Esophagus squamous epithelium (tissue), 5 donors: ENCODE results near the gene FCHSD2. TPM values are rescaled to one million over a fixed set of nuclear protein-coding genes. Genes with fewer than 3 reads are reported as not detected.
A peak's percentile ranks its signal among the peaks of the same experiment; 100 is the strongest.

Experiments
- DNase-seq: peaks from one replicate; lab custom pipeline; 2025; lab: John Stamatoyannopoulos, UW
- H3K27ac ChIP-seq, 4 donors: fragments of 200-600 bp; sonication (generic); one replicate each; pipeline ENCODE4 v1.5.1; 2016 to 2019; ENCODE audit warnings: mild to moderate bottlenecking in 1 of 4
- H3K27me3 ChIP-seq, 4 donors: fragments of 200-600 bp; sonication (generic); 1 replicate in 3 of 4; 2 replicates in 1 of 4; pipeline versions ENCODE4 v1.5.1 to v1.6.0; 2017 to 2021; ENCODE audit warnings: antibody characterized with exemption in 1 of 4
- H3K36me3 ChIP-seq, 3 donors: fragments of 200-600 bp; sonication (generic); one replicate each; pipeline ENCODE4 v1.5.1; 2016 to 2019
- H3K4me1 ChIP-seq, 3 donors: fragments of 200-600 bp; sonication (generic); one replicate each; pipeline ENCODE4 v1.5.1; 2017 to 2019
- H3K4me3 ChIP-seq, 4 donors: fragments of 200-600 bp; sonication (generic); 1 replicate in 3 of 4; 2 replicates in 1 of 4; pipeline ENCODE4 v1.5.1; 2016 to 2019; ENCODE audit warnings: mild to moderate bottlenecking in 2 of 4, moderate library complexity in 1 of 4
- H3K9me3 ChIP-seq, 3 donors: fragments of 200-600 bp; sonication (generic); one replicate each; pipeline ENCODE4 v1.5.1; 2016 to 2019
- POLR2A ChIP-seq, 4 donors: fragments of 450-650 bp; IDR thresholded peaks; one replicate each; pipeline ENCODE4 v1.6.1; 2017; ENCODE audit warnings: antibody characterized with exemption in 4 of 4, mild to moderate bottlenecking in 4 of 4, moderate library complexity in 3 of 4
- WGBS, 2 donors: methylation state at CpG; one replicate each; pipeline ENCODE4 v1.1.5; 2018; 5-methylcytosine and 5-hydroxymethylcytosine counted together
- intact Hi-C: fragments of 100-400 bp; cut with DNase I; formaldehyde crosslinking; loops from one replicate; pipeline ENCODE4 v1.15.0; 2022
- total RNA-seq, 4 donors: library from RNA; depleted of rRNA; stranded (reverse); fragments of >200 nt; gene quantifications; one replicate each; pipeline ENCODE4 v1.1.0, GENCODE V29; 2016
- TF ChIP-seq, protein P1 (sequence below), 6 experiments: fragments of 450-650 bp in 4 of 6; fragments of 200-600 bp in 2 of 6; sonication (generic) in 2 of 6; IDR thresholded peaks; one replicate each; pipeline ENCODE4 v1.5.1; 2016 to 2019; ENCODE audit warnings: antibody characterized with exemption in 6 of 6, mild to moderate bottlenecking in 4 of 6, moderate library complexity in 4 of 6
- donor health status: DM: yes; HTN: yes; CAD: no.

FCHSD2 gene
- total RNA-seq, 4 donors from 2014 or later, result 4.1 to 12.8 (median 6.8) TPM

DNA sequence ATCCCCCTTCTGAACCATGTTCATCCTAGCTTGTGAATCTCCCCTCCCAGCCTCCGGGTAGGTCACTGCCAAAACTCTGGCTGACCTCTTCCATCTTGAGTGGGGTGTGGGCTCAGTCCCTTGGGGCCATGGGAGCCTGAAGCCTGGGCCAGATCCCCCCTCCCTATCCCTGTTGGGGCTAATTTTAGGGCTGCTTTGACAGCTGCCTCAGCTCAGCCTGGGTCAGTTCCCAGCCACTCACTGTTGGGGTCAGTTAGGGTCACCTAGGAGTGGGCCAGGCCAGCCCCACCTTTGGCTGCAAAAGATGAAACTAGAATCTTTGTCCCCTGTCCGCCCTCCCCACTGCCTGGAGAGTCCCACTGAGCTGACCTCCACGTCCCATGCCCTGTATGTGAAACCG is 46.2 kb upstream of the FCHSD2 start:
- Histone ChIP-seq H3K27ac (peak overlapping the region; percentile 55 to 89 (median 64)), H3K27me3 (no peaks in the 10 kb centered on the region), H3K36me3 (no peaks in the 10 kb centered on the region), H3K4me1 (peaks cover 42 to 83% (median 51%) of the 10 kb centered on the region in 3 donors), H3K9me3 (no peaks in the 10 kb centered on the region), H3K4me3 (no peak overlapping the region)
- no peak for TF ChIP-seq POLR2A (IDR thresholded peaks at IDR 0.05)
- TF ChIP-seq, protein P1, sequence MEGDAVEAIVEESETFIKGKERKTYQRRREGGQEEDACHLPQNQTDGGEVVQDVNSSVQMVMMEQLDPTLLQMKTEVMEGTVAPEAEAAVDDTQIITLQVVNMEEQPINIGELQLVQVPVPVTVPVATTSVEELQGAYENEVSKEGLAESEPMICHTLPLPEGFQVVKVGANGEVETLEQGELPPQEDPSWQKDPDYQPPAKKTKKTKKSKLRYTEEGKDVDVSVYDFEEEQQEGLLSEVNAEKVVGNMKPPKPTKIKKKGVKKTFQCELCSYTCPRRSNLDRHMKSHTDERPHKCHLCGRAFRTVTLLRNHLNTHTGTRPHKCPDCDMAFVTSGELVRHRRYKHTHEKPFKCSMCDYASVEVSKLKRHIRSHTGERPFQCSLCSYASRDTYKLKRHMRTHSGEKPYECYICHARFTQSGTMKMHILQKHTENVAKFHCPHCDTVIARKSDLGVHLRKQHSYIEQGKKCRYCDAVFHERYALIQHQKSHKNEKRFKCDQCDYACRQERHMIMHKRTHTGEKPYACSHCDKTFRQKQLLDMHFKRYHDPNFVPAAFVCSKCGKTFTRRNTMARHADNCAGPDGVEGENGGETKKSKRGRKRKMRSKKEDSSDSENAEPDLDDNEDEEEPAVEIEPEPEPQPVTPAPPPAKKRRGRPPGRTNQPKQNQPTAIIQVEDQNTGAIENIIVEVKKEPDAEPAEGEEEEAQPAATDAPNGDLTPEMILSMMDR (IDR thresholded peaks at IDR 0.05), result no peak
- 47 to 96% methylated on average over 2 to 3 of the region's 4 CpGs for WGBS, 2 donors
- intact Hi-C loops, result loop anchor here (5.0 kb wide), 2 partner anchors 39 to 104 kb away; no protein-coding TSS in a partner anchor
- DNase-seq, result no peak

DNA sequence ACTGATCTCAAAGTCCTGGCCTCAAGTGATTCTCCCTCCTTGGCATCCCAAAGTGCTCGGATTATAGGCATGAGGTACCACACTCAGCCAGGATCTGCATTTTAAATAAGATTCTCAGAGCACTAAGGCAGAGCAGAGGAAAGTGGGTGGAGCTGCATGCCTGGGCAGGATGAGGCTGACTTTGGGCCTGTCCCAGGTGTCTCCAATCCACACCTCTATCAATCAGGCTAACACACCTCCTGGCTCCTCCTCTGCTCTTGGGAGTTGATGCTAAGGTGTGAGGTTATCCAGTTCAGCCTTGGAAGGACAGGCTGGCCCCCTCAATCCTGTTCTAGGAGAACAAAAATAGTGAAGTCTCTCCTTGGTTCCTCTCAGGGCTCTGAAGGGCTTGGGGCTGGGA is 45.7 kb upstream of the FCHSD2 start:
- no peak for TF ChIP-seq POLR2A (IDR thresholded peaks at IDR 0.05)
- TF ChIP-seq, protein P1 (IDR thresholded peaks at IDR 0.05), result no peak
- Histone ChIP-seq H3K9me3 (no peaks in the 10 kb centered on the region), H3K36me3 (no peaks in the 10 kb centered on the region), H3K27me3 (no peaks in the 10 kb centered on the region), H3K4me3 (no peak overlapping the region), H3K27ac (peak overlapping the region; percentile 55 to 89 (median 78)), H3K4me1 (peaks cover 38 to 81% (median 46%) of the 10 kb centered on the region in 3 donors)
- intact Hi-C loops, result loop anchor here (5.0 kb wide), 2 partner anchors 39 to 104 kb away; no protein-coding TSS in a partner anchor
- WGBS, 2 donors, result 56 to 83% methylated on average over 1 of the region's 1 CpG
- no peak for DNase-seq

DNA sequence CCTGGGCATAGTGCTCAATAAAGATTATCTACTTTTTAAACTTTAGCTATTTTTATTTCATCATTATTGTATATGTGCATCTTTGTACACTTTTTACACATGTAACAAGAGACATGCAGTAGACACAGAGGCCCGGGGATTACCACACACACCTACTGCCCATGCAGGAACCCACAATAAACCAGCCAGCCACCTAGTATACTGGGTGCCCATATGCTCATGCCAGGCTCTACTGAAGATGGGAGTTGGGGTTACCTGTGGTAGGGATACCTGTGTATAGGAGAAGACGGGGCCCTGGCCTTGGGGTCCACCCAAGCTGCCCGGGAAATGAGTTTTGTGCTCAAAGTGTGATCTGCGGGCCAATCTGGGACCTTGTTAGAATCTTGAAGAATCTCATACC is 44.8 kb upstream of the FCHSD2 start:
- no peak for DNase-seq
- intact Hi-C loops, result loop anchor here (5.0 kb wide), 2 partner anchors 40 to 105 kb away; no protein-coding TSS in a partner anchor
- TF ChIP-seq POLR2A (IDR thresholded peaks at IDR 0.05), result no peak
- H3K9me3 ChIP-seq, result no peaks in the 10 kb centered on the region
- peaks cover 33 to 76% (median 42%) of the 10 kb centered on the region in 3 donors for H3K4me1 ChIP-seq
- no peaks in the 10 kb centered on the region for H3K36me3 ChIP-seq
- no peaks in the 10 kb centered on the region for H3K27me3 ChIP-seq
- no peak overlapping the region for H3K4me3 ChIP-seq
- WGBS, 2 donors, result 36 to 55% methylated on average over 4 of the region's 4 CpGs
- peak overlapping the region; percentile 74 to 89 (median 82) for H3K27ac ChIP-seq

DNA sequence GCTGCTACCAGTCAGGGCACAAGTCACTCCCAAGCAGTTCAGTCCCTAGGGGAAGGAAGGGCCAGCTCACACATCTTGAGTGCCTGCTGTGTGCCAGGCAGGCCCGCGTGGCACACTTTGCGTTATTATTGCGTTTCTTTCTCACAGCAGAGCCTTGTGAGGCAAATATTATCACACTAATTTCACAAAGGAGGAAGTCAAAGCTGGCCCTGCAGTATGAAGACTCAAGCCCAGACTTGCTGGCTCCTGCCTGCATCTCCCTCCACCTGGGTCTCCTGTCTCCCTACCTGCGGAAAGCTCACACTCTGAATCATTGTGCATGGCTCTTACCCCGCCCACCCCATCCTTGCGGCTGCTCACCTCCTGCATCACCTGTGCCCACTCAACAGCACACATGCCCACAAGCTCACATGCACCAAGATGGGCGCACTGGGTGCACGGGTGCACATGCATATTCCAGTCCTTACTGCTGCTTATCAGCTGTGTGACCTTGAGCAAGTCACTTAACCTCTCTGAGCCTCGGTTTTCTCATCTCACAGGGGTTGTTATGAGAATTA is 44.3 kb upstream of the FCHSD2 start:
- peak overlapping the region; percentile 74 to 89 (median 82) for H3K27ac ChIP-seq
- H3K4me1 ChIP-seq, result peaks cover 31 to 72% (median 39%) of the 10 kb centered on the region in 3 donors
- intact Hi-C loops, result loop anchor here (5.0 kb wide), 2 partner anchors 41 to 106 kb away; no protein-coding TSS in a partner anchor
- H3K36me3 ChIP-seq, result no peaks in the 10 kb centered on the region
- H3K27me3 ChIP-seq, result no peaks in the 10 kb centered on the region
- 52 to 57% methylated on average over 9 to 10 of the region's 10 CpGs for WGBS, 2 donors
- H3K4me3 ChIP-seq, result peak overlapping the region in 1 of 4 donors; percentile 15
- no peak for DNase-seq
- TF ChIP-seq, protein P1 (IDR thresholded peaks at IDR 0.05), result peak in 1 of 6 experiments; percentile 5
- TF ChIP-seq POLR2A (IDR thresholded peaks at IDR 0.05), result no peak
- no peaks in the 10 kb centered on the region for H3K9me3 ChIP-seq

- H3K9me3 ChIP-seq, result no peaks in the 10 kb centered on the region
- peak overlapping the region; percentile 74 to 89 (median 82) for H3K27ac ChIP-seq
- peaks cover 25 to 66% (median 34%) of the 10 kb centered on the region in 3 donors for H3K4me1 ChIP-seq
- intact Hi-C loops, result loop anchor here (5.0 kb wide), 2 partner anchors 42 to 107 kb away; no protein-coding TSS in a partner anchor
- H3K36me3 ChIP-seq, result no peaks in the 10 kb centered on the region
- DNase-seq, result no peak
- 10% methylated on average over 1 of the region's 13 CpGs; no CpG with 5 or more reads in 1 of the 2 donors for WGBS, 2 donors
- TF ChIP-seq, protein P1 (IDR thresholded peaks at IDR 0.05), result no peak
- TF ChIP-seq POLR2A (IDR thresholded peaks at IDR 0.05), result no peak
- H3K27me3 ChIP-seq, result no peaks in the 10 kb centered on the region
- peak overlapping the region in 1 of 4 donors; percentile 15 for H3K4me3 ChIP-seq
These were observed 43.7 kb upstream of the FCHSD2 start for GRCh38 chr11:73185680-73186293.
